Mesendoderm (in vitro differentiated cells): ENCODE measurements around the gene ASB11.

Experiments used
- DNase-seq: peaks from one replicate; pipeline ENCODE4 v3.0.0; 2013
- H2AK5ac ChIP-seq: 2 replicates; pipeline ENCODE4 v1.6.1; 2013; ENCODE audit warnings: low read length, inconsistent platforms
- H2BK120ac ChIP-seq: 2 replicates; pipeline ENCODE4 v1.6.1; 2013; ENCODE audit warnings: low read depth, mild to moderate bottlenecking, low read length, moderate library complexity, mixed read lengths
- H2BK15ac ChIP-seq: replicated peaks from 2 replicates; pipeline ENCODE4 v1.6.1; 2013; ENCODE audit warnings: low read depth, mild to moderate bottlenecking, moderate library complexity
- H2BK5ac ChIP-seq: 2 replicates; pipeline ENCODE4 v1.6.1; 2013; ENCODE audit warnings: low read length, inconsistent platforms
- H3K18ac ChIP-seq: 2 replicates; pipeline ENCODE4 v1.6.1; 2013; ENCODE audit warnings: mild to moderate bottlenecking, low read length, mixed read lengths
- H3K23ac ChIP-seq: one replicate; pipeline ENCODE4 v1.6.1; 2013; ENCODE audit warnings: low read length
- H3K27ac ChIP-seq: 2 replicates; pipeline ENCODE4 v1.5.1; 2013; ENCODE audit warnings: low read depth, mild to moderate bottlenecking, inconsistent platforms, low read length, moderate library complexity
- H3K27me3 ChIP-seq: 2 replicates; pipeline ENCODE4 v1.6.1; 2013; ENCODE audit warnings: low read length, control low read depth, mild to moderate bottlenecking, inconsistent platforms; ENCODE audit not compliant: insufficient read depth, poor library complexity
- H3K36me3 ChIP-seq: 2 replicates; pipeline ENCODE4 v1.6.1; 2013; ENCODE audit warnings: low read length, inconsistent platforms; ENCODE audit not compliant: control insufficient read depth, insufficient read depth
- H3K4ac ChIP-seq: one replicate; pipeline ENCODE4 v1.6.1; 2013; ENCODE audit warnings: low read depth, mild to moderate bottlenecking, low read length, moderate library complexity
- H3K4me1 ChIP-seq: 2 replicates; pipeline ENCODE4 v1.6.1; 2013; ENCODE audit warnings: low read depth, low read length, inconsistent platforms; ENCODE audit not compliant: control insufficient read depth
- H3K4me2 ChIP-seq: 2 replicates; pipeline ENCODE4 v1.6.1; 2013; ENCODE audit warnings: low read length
- H3K4me3 ChIP-seq: 2 replicates; pipeline ENCODE4 v1.5.1; 2013; ENCODE audit warnings: mild to moderate bottlenecking, low read length
- H3K56ac ChIP-seq: one replicate; pipeline ENCODE4 v1.6.1; 2013; ENCODE audit warnings: low read length
- H3K79me1 ChIP-seq: 2 replicates; pipeline ENCODE4 v1.6.1; 2013; ENCODE audit warnings: low read length, inconsistent platforms
- H3K79me2 ChIP-seq: 2 replicates; pipeline ENCODE4 v1.6.1; 2013; ENCODE audit warnings: mild to moderate bottlenecking, low read length; ENCODE audit not compliant: control insufficient read depth, insufficient read depth
- H3K9ac ChIP-seq: 2 replicates; pipeline ENCODE4 v1.6.1; 2013; ENCODE audit warnings: low read length, inconsistent platforms
- H4K5ac ChIP-seq: one replicate; pipeline ENCODE4 v1.6.1; 2013; ENCODE audit warnings: low read length
- H4K8ac ChIP-seq: one replicate; pipeline ENCODE4 v1.6.1; 2013; ENCODE audit warnings: low read depth, mild to moderate bottlenecking, control low read depth, low read length, moderate library complexity
- WGBS: extraction: QIAGEN DNeasy Blood & Tissue Kit; methylation state at CpG from one replicate; pipeline ENCODE4 v1.1.7; 2013; ENCODE audit warnings: low lambda C conversion rate, missing lambda C conversion rate; ENCODE audit not compliant: insufficient coverage; ENCODE audit errors: extremely low coverage; 5-methylcytosine and 5-hydroxymethylcytosine counted together

The ASB11 gene

DNA sequence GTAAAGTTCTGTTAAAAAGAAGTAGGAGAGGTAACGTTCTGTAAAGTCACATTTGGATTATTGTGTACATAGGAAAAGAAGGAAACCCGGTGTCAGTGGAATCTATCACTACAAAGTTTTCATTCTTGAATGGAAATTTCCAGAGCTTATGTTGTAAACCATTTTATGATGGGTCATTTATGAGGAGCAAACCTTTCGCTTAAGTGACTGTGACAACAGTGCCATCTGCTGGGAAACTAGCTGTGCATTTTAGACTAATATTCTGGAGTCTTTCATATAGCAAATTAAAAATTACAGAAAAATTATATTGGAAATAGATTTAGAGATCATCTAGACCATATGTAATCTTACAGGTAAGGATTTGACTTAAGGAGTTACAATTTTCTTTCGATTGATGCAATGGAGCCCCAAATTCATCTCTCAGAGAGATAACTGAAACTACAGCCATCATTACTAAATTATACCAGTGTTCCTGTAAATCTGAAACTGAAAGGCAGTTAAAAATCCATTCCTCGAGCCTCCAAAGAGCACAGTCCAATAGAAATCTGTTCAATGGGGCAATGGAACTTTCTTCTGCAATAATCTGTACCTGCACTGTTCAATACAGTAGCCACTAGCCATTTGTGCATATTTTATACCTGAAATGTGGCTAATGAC lies 72.4 kb downstream of the ASB11 start:
- Histone ChIP-seq H3K23ac (no peak overlapping the region), H3K79me1 (no peaks in the 10 kb centered on the region), H2BK5ac (no peak overlapping the region), H3K4ac (no peak overlapping the region), H3K4me1 (no peaks in the 10 kb centered on the region), H3K36me3 (no peaks in the 10 kb centered on the region), H3K9ac (no peak overlapping the region), H4K8ac (no peak overlapping the region), H3K4me3 (no peak overlapping the region), H2BK120ac (no peak overlapping the region), H3K79me2 (no peaks in the 10 kb centered on the region), H2AK5ac (no peak overlapping the region), H3K27me3 (no peaks in the 10 kb centered on the region), H3K27ac (no peak overlapping the region), H3K18ac (no peak overlapping the region), H3K56ac (no peak overlapping the region), H2BK15ac (no peak overlapping the region), H3K4me2 (no peak overlapping the region), H4K5ac (no peak overlapping the region)
- DNase-seq: peak; percentile 22
- WGBS: no CpG with 5 or more reads among the region's 5 CpGs

DNA sequence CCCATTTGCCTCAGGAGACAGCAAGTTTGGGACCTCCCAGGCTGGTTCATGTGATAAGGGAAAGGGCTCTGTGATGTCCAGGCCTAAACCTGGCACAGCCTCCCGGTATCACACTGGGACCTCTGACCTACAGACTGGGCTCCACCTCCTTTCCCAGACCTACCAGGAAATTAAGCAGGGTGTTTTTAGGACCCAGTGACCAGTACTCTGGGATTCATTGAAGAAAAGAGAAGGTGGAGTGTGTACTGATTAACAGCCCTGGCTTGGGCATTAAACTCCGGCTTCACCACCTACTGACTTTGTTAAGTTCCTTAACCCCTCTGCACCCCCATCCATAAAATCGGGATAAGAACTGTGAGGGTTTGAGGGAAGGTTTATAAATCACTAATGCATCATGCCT lies 74.1 kb downstream of the ASB11 start:
- no peak overlapping the region for H2BK5ac ChIP-seq
- H4K8ac ChIP-seq: no peak overlapping the region
- no peaks in the 10 kb centered on the region for H3K79me2 ChIP-seq
- peak; percentile 8 for DNase-seq
- H3K36me3 ChIP-seq: no peaks in the 10 kb centered on the region
- H3K4me3 ChIP-seq: no peak overlapping the region
- H3K79me1 ChIP-seq: no peaks in the 10 kb centered on the region
- no peak overlapping the region for H2BK120ac ChIP-seq
- no peak overlapping the region for H3K56ac ChIP-seq
- H2BK15ac ChIP-seq: no peak overlapping the region
- no peak overlapping the region for H3K27ac ChIP-seq
- H3K23ac ChIP-seq: no peak overlapping the region
- WGBS: no CpG with 5 or more reads among the region's 3 CpGs
- no peak overlapping the region for H3K4me2 ChIP-seq
- H3K18ac ChIP-seq: no peak overlapping the region
- no peak overlapping the region for H2AK5ac ChIP-seq
- no peaks in the 10 kb centered on the region for H3K27me3 ChIP-seq
- no peak overlapping the region for H3K4ac ChIP-seq
- no peak overlapping the region for H3K9ac ChIP-seq
- H4K5ac ChIP-seq: no peak overlapping the region
- no peaks in the 10 kb centered on the region for H3K4me1 ChIP-seq

DNA sequence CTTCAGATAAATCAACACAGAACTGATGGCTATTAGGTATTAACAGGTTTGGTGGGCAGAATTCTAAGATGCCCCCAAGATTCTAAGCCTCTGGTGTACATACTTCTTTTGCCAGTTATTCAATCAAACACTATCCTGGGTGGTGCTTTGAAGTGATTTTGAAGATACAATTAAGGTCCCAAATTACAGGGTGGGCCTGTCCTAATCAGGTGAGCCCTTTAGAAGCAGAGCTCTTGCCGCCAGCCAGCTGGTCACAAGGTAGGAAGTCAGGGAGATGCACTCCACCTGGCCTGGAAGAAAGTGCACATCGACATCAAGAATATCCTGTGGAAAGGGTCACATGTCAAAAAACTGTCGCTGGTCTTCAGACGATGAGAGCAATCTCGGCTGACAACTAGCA lies 75.0 kb downstream of the ASB11 start:
- Histone ChIP-seq H3K23ac (no peak overlapping the region), H3K4me3 (no peak overlapping the region), H3K56ac (no peak overlapping the region), H3K9ac (no peak overlapping the region), H2BK15ac (no peak overlapping the region), H4K5ac (no peak overlapping the region), H3K4me2 (no peak overlapping the region), H2BK5ac (no peak overlapping the region), H3K79me1 (no peaks in the 10 kb centered on the region), H4K8ac (no peak overlapping the region), H2BK120ac (no peak overlapping the region), H3K79me2 (no peaks in the 10 kb centered on the region), H3K27ac (no peak overlapping the region), H3K4me1 (no peaks in the 10 kb centered on the region), H3K36me3 (no peaks in the 10 kb centered on the region), H2AK5ac (no peak overlapping the region), H3K18ac (no peak overlapping the region), H3K27me3 (no peaks in the 10 kb centered on the region), H3K4ac (no peak overlapping the region)
- no peak for DNase-seq
- no CpG with 5 or more reads among the region's 5 CpGs for WGBS

GRCh38 chrX:15236146-15236545 lies 79.3 kb downstream of the ASB11 start:
- Histone ChIP-seq H3K4me1 (no peaks in the 10 kb centered on the region), H3K4me2 (no peak overlapping the region), H2AK5ac (no peak overlapping the region), H2BK15ac (no peak overlapping the region), H3K18ac (no peak overlapping the region), H3K4ac (no peak overlapping the region), H3K9ac (no peak overlapping the region), H3K23ac (no peak overlapping the region), H2BK5ac (no peak overlapping the region), H4K8ac (no peak overlapping the region), H3K27ac (no peak overlapping the region), H3K4me3 (no peak overlapping the region), H3K56ac (no peak overlapping the region), H3K27me3 (no peaks in the 10 kb centered on the region), H3K79me2 (no peaks in the 10 kb centered on the region), H2BK120ac (no peak overlapping the region), H3K79me1 (no peaks in the 10 kb centered on the region), H4K5ac (no peak overlapping the region), H3K36me3 (no peaks in the 10 kb centered on the region)
- no CpG with 5 or more reads among the region's 3 CpGs for WGBS
- no peak for DNase-seq

GRCh38 chrX:15235001-15235400 lies 80.4 kb downstream of the ASB11 start:
- H2BK5ac ChIP-seq: no peak overlapping the region
- H3K4me2 ChIP-seq: no peak overlapping the region
- no peak overlapping the region for H2AK5ac ChIP-seq
- no peak overlapping the region for H4K5ac ChIP-seq
- H3K27me3 ChIP-seq: no peaks in the 10 kb centered on the region
- no peak overlapping the region for H3K4ac ChIP-seq
- H3K79me1 ChIP-seq: no peaks in the 10 kb centered on the region
- no peaks in the 10 kb centered on the region for H3K4me1 ChIP-seq
- no peak overlapping the region for H3K23ac ChIP-seq
- no peak overlapping the region for H3K4me3 ChIP-seq
- no peak overlapping the region for H3K27ac ChIP-seq
- H4K8ac ChIP-seq: no peak overlapping the region
- H2BK120ac ChIP-seq: no peak overlapping the region
- DNase-seq: no peak
- WGBS: no CpG with 5 or more reads among the region's 1 CpG
- no peak overlapping the region for H3K9ac ChIP-seq
- no peak overlapping the region for H3K18ac ChIP-seq
- H3K36me3 ChIP-seq: no peaks in the 10 kb centered on the region
- no peak overlapping the region for H2BK15ac ChIP-seq
- H3K56ac ChIP-seq: no peak overlapping the region
- H3K79me2 ChIP-seq: no peaks in the 10 kb centered on the region

GRCh38 chrX:15233416-15234015 lies 81.9 kb downstream of the ASB11 start:
- no peak overlapping the region for H2AK5ac ChIP-seq
- H3K9ac ChIP-seq: no peak overlapping the region
- H2BK15ac ChIP-seq: no peak overlapping the region
- H4K5ac ChIP-seq: no peak overlapping the region
- no peaks in the 10 kb centered on the region for H3K79me1 ChIP-seq
- H3K36me3 ChIP-seq: no peaks in the 10 kb centered on the region
- H2BK120ac ChIP-seq: no peak overlapping the region
- no peak overlapping the region for H3K27ac ChIP-seq
- no peak overlapping the region for H3K4me3 ChIP-seq
- no peaks in the 10 kb centered on the region for H3K79me2 ChIP-seq
- no peak overlapping the region for H4K8ac ChIP-seq
- no peak overlapping the region for H2BK5ac ChIP-seq
- H3K23ac ChIP-seq: no peak overlapping the region
- WGBS: no CpG with 5 or more reads among the region's 3 CpGs
- no peak for DNase-seq
- H3K4ac ChIP-seq: no peak overlapping the region
- H3K4me2 ChIP-seq: no peak overlapping the region
- no peak overlapping the region for H3K56ac ChIP-seq
- no peak overlapping the region for H3K18ac ChIP-seq
- no peaks in the 10 kb centered on the region for H3K4me1 ChIP-seq
- no peaks in the 10 kb centered on the region for H3K27me3 ChIP-seq
